ENCODE data around the gene AGMO. TPM values are rescaled to one million over a fixed set of nuclear protein-coding genes. Genes with fewer than 3 reads are reported as not detected.

Gene AGMO
- total and polyA plus RNA-seq, 10 of the 15 experiments (the other 5 are each of a cell fraction or from before 2014, with no cell fraction given): 0.11 to 0.29 TPM; not detected in 8

DNA sequence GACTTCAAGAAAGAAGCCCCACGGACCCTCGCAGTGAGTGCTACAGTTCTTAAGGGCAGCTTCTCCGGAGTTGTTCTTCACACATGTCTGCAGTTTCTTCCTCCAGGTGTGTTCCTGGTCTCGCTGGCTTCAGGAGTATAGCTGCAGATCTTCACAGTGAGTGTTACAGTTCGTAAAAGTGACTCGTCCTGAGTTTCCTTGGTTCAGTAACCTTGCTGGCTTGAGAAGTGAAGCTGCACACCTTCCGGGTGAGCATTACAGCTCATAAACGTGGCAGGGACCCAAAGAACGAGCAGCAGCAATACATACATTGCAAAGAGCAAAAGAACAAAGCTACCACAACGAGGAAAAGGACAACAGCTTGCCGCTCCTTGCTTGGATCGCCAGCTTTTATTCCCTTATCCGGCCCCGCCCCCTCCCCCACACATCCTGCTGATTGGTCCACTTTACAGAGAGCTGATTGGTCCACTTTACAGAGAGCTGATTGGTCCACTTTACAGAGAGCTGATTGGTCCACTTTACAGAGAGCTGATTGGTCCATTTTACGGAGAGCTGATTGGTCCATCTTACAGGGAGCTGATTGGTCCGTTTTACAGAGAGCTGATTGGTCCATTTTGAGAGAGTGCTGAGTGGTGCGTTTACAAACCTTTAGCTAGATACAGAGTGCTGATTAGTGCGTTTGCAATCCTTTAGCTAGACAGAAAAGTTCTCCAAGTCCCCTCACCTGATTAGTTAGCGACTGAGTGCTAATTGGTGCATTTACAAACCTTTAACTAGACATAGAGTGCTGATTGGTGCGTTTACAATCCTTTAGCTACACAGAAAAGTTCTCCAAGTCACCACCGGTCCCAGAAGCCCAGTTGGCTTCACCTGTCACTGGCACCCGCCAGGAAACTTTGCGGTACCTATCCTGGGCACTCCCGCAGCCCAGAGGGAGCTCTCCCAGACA is 165.3 kb downstream of the AGMO start (continued):
- TF ChIP-seq, protein P1, sequence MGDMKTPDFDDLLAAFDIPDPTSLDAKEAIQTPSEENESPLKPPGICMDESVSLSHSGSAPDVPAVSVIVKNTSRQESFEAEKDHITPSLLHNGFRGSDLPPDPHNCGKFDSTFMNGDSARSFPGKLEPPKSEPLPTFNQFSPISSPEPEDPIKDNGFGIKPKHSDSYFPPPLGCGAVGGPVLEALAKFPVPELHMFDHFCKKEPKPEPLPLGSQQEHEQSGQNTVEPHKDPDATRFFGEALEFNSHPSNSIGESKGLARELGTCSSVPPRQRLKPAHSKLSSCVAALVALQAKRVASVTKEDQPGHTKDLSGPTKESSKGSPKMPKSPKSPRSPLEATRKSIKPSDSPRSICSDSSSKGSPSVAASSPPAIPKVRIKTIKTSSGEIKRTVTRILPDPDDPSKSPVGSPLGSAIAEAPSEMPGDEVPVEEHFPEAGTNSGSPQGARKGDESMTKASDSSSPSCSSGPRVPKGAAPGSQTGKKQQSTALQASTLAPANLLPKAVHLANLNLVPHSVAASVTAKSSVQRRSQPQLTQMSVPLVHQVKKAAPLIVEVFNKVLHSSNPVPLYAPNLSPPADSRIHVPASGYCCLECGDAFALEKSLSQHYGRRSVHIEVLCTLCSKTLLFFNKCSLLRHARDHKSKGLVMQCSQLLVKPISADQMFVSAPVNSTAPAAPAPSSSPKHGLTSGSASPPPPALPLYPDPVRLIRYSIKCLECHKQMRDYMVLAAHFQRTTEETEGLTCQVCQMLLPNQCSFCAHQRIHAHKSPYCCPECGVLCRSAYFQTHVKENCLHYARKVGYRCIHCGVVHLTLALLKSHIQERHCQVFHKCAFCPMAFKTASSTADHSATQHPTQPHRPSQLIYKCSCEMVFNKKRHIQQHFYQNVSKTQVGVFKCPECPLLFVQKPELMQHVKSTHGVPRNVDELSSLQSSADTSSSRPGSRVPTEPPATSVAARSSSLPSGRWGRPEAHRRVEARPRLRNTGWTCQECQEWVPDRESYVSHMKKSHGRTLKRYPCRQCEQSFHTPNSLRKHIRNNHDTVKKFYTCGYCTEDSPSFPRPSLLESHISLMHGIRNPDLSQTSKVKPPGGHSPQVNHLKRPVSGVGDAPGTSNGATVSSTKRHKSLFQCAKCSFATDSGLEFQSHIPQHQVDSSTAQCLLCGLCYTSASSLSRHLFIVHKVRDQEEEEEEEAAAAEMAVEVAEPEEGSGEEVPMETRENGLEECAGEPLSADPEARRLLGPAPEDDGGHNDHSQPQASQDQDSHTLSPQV (IDR thresholded peaks at IDR 0.05): no peak
- no peak for TF ChIP-seq RELA (IDR thresholded peaks at IDR 0.05; ENCODE audit: borderline replicate concordance, partially characterized antibody)
- no peak for TF ChIP-seq HCFC1 (IDR thresholded peaks at IDR 0.05; ENCODE audit: low read length)
- TF ChIP-seq RAD21 (IDR thresholded peaks at IDR 0.05; ENCODE audit: insufficient read depth, low read depth, low read length): no peak

- Histone ChIP-seq H3K36me3 (ENCODE audit: control insufficient read depth in 2 of 2, insufficient read depth in 2 of 2, low read length in 1 of 2) (no peaks in the 10 kb centered on the region), H3K4me3 (no peak overlapping the region), H2AFZ (ENCODE audit: control insufficient read depth, low read depth, low read length) (no peak overlapping the region), H3K27me3 (replicated peaks in 1 of 2; ENCODE audit: control insufficient read depth in 2 of 2, insufficient read depth in 2 of 2, low read length in 1 of 2) (no peaks in the 10 kb centered on the region), H3K9me3 (replicated peaks; ENCODE audit: control insufficient read depth, insufficient read depth, low read length) (no peaks in the 10 kb centered on the region), H3K4me1 (ENCODE audit: control insufficient read depth, insufficient read depth, low read length) (no peaks in the 10 kb centered on the region), H3K27ac (ENCODE audit: control insufficient read depth, insufficient read depth) (no peak overlapping the region), H3K4me2 (ENCODE audit: control insufficient read depth, insufficient read depth) (no peak overlapping the region), H3K9ac (ENCODE audit: control insufficient read depth, insufficient read depth, low read length) (no peak overlapping the region), H4K20me1 (ENCODE audit: control insufficient read depth, insufficient read depth) (no peaks in the 10 kb centered on the region), H3K79me2 (ENCODE audit: control insufficient read depth, insufficient read depth, low read length) (no peaks in the 10 kb centered on the region)
- FAIRE-seq: no peak
- DNase-seq (ENCODE audit: low read depth, low spot score): no peak
- POLR2A ChIA-PET: no interaction called here
- peak; percentile 48; the same call in 1 of the 3 replicates for ATAC-seq
- intact Hi-C loops (cut with micrococcal nuclease; ENCODE audit: unreplicated experiment) (no loop called here), in situ Hi-C loops (cut with MboI) (no loop called here)
- RAD21 ChIA-PET (ENCODE audit: unreplicated experiment): interaction anchor here (1.0 to 1.7 kb wide), 2 partner anchors 9 to 218 kb away, joined by 3 to 6 read pairs; no protein-coding TSS in a partner anchor
- SMC1A ChIA-PET (ENCODE audit: uncharacterized antibody, unreplicated experiment): interaction anchor here (1.0 to 2.8 kb wide), 6 partner anchors 10 to 108 kb away, joined by 3 to 15 read pairs (median 7); no protein-coding TSS in a partner anchor
- CTCF ChIA-PET: interaction anchor here (0.8 to 2.2 kb wide), 10 partner anchors 10 to 332 kb away, joined by 3 to 15 read pairs (median 4); no protein-coding TSS in a partner anchor
- TF ChIP-seq, protein P2, sequence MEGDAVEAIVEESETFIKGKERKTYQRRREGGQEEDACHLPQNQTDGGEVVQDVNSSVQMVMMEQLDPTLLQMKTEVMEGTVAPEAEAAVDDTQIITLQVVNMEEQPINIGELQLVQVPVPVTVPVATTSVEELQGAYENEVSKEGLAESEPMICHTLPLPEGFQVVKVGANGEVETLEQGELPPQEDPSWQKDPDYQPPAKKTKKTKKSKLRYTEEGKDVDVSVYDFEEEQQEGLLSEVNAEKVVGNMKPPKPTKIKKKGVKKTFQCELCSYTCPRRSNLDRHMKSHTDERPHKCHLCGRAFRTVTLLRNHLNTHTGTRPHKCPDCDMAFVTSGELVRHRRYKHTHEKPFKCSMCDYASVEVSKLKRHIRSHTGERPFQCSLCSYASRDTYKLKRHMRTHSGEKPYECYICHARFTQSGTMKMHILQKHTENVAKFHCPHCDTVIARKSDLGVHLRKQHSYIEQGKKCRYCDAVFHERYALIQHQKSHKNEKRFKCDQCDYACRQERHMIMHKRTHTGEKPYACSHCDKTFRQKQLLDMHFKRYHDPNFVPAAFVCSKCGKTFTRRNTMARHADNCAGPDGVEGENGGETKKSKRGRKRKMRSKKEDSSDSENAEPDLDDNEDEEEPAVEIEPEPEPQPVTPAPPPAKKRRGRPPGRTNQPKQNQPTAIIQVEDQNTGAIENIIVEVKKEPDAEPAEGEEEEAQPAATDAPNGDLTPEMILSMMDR (IDR thresholded peaks at IDR 0.05 in 2 of 3, conservative IDR thresholded peaks at IDR 0.05 in 1 of 3; ENCODE audit: control insufficient read depth in 2 of 3, extremely low read depth in 1 of 3, insufficient read depth in 1 of 3, low read depth in 3 of 3, low read length in 3 of 3): peak in 1 of 3 experiments; percentile 5; a peak in 1 of 6 replicates
- no peak for TF ChIP-seq WRNIP1 (IDR thresholded peaks at IDR 0.05; ENCODE audit: borderline replicate concordance, low read depth, low read length)
- WGBS (ENCODE audit: insufficient coverage, insufficient replicate concordance, low lambda C conversion rate, missing lambda C conversion rate): 0% methylated on average over 1 of the region's 1 CpG
- BruUV-seq (replicated peaks): no TSS peak
Measured at GRCh38 chr7:15389073-15389472, 172.7 kb downstream of the AGMO start.

Measured in GM12878 (cell line).